Fibroblast of skin of left quadriceps (primary cell): ENCODE measurements around the gene TSC2.
A peak's percentile ranks its signal among the peaks of the same experiment; 100 is the strongest.
"Not testable (repeated sequence)": the region's sequence is repeated elsewhere in the genome, so short reads cannot be mapped to it uniquely, and the experiment has no call there.

Experiments
- DNase-seq, 2 experiments: peaks; one replicate each; pipeline ENCODE4 v3.0.0-alpha.2; 2013; ENCODE audit warnings: low read depth in 2 of 2

The TSC2 gene

DNA sequence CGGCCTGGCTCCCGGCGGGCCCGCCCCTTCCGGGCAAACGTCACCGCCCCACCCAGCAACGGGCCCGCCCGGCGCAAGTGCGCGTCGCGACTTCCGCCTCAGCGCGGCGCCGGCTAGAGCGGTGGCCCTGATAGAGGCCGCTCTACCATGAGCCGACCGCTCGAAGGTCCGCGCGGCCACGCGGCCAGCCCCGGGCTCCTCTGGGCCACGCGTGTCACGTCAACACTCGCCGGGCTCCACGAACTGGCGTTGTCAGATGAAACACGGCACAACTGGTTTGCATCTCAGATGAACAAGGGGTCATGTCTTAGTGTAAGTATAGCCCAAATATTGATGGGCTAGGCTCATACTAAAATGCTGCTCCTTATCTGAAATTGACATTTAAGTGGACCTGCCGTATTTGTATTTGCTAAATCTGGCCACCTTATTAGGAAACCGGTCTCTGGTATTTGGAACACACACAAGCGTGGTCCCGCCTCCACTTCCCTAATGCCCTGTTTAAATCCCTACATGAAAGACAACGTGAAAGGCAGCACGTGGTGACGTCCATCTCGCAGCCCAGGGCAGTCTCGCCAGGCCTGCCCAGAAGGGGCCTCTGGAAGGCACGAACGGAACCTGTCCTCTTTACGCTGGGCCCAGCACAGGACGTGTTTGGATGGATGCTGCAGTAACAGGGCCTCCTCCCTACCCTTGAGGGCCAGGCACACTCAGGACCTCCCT, 37.8 kb upstream of the TSC2 start, which contains the start of gene ZNF598:
TSS of gene ZNF598 (minus strand) at position 31 of the 720 bp plus-strand sequence.
- peak; percentile 66 to 72 for DNase-seq

DNA sequence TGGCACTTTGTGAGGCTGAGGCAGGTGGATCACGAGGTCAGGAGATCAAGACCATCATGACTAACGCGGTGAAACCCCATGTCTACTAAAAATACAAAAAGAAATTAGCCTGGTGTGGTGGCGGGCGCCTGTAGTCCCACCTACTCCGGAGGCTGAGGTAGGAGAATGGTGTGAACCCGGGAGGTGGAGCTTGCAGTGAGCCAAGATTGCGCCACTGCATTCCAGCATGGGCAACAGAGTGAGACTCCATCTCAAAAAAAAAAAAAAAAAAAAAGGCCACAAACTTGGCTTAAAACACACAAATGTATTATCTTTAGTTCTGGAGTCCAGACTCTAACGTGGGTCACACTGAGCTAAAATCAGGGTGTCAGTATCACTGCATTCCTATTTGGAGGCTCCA, 36.1 kb upstream of the TSC2 start:
- not testable (repeated sequence) for DNase-seq

DNA sequence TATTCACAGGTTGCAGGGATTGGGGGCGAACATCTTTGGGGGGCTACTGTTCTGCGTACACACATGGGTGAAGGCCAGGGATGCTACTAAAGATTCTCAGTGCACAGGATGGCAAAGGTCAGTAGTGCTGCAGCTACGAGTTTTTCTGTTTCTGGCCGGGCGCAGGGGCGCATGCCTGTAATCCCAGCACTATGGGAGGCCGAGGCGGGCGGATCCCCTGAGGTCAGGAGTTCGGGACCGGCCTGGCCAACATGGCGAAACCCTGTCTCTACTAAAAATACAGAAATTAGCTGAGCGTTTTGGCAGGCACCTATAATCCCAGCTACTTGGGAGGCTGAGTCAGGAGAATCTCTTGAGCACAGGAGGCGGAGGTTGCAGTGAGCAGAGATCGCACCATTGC, 34.3 kb upstream of the TSC2 start:
- DNase-seq = no peak

DNA sequence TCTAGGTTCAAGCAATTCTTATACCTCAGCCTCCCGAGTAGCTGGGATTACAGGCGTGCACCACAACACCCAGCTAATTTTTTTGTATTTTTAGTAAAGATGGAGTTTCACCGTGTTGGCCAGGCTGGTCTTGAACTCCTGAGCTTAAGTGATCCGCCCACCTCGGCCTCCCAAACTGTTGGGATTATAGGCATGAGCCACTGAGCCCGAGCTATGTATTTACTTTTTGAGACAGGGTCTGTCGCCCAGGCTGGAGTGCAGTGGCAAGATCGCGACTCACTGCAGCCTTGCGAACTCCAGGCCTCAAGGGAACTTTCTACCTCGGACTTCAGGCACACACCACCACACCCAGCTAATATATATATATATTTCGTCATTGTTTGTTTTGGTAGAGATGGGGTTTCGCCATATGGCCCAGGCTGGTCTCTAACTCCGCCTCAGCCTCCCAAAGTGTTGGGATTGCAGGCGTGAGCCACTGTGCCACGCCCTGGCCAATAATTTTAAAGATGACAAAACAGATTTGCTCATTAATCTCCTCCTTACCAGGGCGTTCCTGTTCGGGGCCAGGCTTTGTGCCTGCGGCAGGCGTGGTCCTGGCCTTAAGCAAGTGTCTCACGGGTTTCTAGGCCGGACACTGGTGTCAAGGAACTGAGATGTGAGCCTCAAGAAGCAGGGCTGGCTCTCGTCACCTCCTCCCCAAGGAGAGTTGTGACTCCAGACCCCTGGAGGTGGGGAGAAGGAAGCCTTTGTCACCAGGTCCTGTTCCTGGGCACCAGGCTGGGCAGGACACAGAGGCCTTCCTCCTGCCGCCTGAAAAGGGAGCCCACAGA, 32.5 kb upstream of the TSC2 start:
- no peak for DNase-seq

DNA sequence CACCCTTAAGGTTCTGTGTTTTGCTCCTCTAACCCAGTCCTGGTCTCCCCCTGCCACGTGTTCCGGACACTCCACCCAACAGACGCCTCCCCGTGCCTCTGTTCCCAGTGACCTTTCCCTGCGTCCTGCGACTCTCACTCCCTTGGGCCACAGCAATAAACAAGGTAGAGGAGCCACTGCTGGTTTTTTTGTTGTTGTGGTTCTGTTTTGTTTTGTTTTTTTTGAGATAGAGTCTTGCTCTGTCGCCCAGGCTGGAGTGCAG, 31.9 kb upstream of the TSC2 start:
- DNase-seq = no peak

DNA sequence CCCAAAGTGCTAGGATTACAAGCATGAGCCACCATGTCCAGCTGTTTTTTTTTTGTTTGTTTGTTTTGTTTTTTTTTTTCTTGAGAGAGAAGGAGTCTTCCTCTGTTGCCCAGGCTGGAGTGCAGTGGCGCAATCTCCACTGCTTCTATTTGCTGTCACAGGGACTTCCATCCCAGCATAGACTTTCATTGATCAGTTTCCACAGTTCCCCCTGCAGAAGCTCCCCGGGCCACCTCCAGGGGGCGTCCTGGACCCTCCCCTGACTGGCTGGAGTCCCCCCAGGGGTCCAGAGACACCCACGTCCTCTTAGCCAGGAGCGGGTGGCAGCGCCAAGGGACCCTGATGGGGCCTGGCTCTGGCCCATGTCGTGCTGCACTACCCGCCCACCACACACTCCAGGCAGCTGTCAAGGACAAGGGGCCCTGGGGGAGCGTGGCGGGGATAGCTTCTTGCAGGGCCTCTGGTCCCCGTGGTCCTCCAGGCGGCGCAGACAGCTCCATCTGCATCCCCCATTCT, 31.3 kb upstream of the TSC2 start:
- DNase-seq = no peak

DNA sequence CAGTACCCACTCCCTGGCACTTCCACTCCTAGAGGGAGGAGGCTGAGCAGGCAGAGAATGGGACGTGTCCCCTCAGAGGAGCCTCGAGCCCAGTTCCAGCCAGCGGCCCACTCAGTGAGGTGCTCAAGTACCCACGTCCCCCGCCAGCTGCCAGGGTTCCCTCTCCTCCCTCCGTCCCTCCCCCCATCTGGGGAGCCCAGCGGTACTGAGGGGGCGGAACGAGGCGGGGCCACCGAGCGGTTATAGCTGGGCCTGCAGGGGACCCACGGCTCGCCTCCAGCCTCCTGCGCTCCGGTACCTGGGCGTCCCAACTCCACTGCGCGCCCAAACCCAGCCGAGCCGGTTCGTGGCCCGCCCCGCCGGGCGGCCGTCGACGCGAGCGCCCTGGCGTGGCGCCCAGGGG, 28.3 kb upstream of the TSC2 start, which contains the start of gene NPW:
TSS of gene NPW (plus strand) at position 268 of the 403 bp plus-strand sequence.
- DNase-seq = no peak

DNA sequence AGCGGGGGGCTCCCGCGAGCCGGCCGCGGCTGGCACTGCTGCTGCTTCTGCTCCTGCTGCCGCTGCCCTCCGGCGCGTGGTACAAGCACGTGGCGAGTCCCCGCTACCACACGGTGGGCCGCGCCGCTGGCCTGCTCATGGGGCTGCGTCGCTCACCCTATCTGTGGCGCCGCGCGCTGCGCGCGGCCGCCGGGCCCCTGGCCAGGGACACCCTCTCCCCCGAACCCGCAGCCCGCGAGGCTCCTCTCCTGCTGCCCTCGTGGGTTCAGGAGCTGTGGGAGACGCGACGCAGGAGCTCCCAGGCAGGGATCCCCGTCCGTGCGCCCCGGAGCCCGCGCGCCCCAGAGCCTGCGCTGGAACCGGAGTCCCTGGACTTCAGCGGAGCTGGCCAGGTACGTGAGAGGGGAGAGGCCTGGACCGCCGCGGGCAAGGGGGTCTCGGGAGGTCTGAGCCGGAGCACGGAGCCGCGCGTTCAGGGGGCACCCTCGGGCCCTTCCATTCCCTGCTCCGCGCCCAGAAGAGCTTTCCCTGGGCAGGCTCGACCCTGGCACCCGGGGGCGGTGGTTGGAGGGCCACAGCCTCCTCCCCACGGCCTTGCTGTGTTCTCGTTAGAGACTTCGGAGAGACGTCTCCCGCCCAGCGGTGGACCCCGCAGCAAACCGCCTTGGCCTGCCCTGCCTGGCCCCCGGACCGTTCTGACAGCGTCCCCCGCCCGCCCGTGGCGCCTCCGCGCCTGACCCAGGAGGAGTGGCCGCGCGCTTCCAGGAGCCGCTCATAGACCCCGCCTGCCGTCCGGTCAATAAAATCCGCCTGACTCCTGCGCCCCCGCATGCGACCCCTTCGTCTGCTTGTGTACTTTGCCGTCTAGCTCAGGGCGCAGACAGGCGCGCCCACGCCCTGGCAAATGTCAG, 27.6 kb upstream of the TSC2 start:
- no peak for DNase-seq

DNA sequence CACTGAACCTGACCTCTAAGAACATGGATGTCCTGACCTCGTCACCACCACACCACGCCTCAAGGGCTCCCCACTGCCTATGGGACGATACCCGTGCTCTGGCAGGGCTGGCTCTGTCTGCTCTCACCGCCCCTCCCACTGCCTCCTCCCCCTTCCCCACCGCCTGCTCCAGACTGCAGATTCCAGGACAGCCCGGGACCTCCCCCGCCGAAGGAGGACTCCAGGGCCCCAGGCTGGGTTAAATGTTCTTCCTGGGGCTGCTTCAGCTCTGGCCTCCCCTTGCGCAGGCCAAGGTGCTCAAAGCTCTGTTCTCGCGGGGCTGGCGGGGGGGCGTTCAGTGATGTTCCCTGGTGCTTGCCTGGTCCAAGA, 25.1 kb upstream of the TSC2 start:
- no peak for DNase-seq

DNA sequence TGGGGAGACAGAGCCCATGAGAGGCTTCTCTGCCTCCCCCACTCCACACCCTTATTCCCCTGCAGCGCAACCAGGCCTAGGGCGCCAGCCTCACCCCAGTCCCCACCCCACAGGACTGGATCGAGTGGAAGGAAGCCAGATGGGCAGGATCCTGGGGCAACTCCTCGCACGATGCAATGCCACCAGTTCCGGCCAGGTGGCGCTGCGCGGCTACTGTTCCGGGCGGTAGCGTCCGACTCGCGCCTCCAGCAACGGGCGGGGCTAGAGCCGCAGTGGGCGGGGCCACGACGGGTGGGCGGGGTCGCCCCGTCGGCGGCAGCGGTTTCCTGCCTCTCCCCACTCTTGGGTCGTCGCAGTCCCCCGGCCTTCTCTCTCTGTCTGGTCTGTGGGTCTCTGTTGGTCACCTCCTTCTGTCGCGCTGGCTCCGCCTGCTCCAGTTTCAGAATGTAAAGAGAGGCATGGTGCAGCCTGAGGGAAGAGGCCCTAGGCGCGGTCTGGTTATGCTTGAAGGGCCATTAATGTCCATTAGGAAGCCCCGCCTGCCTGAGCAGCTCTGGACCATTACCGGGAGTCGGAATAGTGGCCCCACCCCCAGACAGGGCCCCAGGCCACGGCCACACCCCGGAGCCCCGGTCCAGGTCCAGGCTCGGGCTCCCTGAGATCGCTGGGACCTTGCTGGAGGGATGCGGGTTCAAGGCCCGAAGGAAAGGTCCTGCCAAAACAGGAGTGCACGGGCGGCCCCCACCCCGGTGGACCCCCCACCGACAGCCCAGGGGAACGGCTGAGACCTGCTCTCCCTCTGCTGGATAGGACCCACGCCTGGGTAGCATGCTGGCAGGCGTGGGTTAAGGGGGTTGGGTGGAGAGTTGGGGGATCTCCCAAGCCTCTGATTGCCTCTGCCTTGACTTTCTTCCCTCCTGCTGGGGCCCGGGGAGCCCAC, 24.4 kb upstream of the TSC2 start:
- DNase-seq = peak; percentile 58 to 61

DNA sequence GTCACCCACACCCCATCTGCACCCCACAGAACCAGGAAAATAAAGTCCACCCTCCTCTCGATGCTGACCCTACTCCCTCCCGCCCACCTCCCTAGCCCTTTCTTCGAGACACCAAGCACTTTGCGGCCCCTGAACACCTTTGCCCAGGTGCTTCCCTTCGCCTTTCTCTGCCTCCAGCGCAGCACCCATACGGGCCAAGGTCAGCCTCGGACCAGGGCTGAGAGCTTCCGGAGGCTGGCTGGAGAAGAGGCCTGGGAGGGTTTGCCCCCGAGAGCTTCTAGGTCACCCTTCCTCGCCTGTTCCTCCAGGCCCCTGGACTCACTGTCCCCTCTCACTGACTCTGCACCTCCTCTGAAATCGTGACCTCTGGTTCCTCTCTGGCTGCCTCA, 23.8 kb upstream of the TSC2 start:
- DNase-seq = no peak

DNA sequence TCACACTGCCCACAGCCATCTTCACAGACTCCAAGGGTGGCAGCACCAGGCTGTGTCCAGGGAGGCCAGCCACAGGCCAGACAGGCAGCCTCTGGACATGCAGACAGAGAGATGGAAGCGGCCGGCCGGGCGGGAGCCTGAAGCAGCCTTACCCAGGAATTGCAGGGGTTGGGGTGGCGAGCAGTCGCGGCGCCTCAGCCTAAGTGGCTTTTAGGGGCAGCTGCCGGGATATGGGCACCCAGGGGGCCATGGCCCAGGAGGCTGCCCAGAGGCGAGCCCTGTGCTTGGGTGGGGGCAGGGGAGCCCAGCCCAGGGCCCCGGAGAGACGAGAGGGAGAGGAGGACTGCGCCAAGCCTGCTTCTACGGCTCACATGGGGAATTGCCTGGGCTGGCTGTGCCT, 22.5 kb upstream of the TSC2 start:
- DNase-seq = no peak

DNA sequence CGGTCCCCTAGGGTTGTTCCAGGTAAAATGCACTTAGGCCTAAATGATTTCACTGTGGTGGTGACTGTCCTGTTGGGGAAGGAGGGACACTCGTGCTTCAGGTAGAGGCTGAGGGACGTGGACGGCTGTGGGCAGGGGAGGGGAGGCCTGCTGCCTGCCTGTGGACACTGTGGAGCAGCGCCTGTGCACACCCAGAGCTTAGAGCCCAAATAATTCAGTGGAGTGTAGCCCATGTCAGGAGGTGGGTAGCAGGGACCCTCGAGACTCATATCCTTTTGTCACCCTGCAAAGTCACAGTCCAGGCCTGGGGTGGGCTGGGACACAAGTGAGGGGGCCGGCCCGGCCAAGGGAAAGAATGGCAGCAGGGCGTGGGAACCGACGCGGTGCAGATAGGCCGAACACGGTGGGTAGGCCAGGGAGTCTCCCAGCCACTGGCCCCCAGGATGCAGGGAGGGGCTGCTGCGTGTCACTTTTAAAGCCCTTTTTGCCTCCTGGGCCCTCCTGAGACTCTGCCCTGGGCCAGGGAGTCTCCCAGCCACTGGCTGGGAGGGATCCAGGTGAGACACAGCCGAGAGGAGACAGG, 21.8 kb upstream of the TSC2 start:
- no peak for DNase-seq

DNA sequence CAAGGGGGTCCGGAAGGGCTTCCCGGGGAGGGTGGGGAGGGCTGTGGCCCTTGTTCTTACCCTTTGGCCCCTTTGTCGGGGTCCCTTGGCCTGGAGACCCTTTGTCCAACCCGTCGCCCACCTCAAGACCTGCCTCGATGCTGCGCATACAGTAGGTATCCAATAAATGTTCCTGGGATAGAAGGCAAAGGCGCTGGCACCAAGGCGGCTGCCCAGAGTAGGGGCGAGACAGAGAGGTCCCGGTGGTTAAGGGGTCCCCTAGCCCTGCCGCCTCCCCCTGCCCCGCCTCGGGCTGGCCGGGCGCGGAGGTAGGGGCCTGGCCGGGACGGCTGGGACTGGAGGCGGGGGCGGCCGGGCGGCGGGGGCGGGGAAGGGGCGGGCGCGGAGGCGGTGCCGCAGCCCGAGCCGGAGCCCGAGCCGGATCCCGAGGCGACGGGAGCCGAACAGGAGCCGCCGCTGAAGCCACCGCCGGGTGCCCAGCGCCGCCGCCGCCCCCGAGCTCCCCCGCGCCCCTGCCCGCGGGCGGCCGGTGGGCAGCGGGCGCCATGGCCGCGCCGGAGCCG, 21.2 kb upstream of the TSC2 start, which contains the start of gene NHERF2:
TSS of gene NHERF2 (plus strand) at position 442 of the 563 bp plus-strand sequence. CDS start at position 546, 104 bp downstream.
- DNase-seq = no peak

DNA sequence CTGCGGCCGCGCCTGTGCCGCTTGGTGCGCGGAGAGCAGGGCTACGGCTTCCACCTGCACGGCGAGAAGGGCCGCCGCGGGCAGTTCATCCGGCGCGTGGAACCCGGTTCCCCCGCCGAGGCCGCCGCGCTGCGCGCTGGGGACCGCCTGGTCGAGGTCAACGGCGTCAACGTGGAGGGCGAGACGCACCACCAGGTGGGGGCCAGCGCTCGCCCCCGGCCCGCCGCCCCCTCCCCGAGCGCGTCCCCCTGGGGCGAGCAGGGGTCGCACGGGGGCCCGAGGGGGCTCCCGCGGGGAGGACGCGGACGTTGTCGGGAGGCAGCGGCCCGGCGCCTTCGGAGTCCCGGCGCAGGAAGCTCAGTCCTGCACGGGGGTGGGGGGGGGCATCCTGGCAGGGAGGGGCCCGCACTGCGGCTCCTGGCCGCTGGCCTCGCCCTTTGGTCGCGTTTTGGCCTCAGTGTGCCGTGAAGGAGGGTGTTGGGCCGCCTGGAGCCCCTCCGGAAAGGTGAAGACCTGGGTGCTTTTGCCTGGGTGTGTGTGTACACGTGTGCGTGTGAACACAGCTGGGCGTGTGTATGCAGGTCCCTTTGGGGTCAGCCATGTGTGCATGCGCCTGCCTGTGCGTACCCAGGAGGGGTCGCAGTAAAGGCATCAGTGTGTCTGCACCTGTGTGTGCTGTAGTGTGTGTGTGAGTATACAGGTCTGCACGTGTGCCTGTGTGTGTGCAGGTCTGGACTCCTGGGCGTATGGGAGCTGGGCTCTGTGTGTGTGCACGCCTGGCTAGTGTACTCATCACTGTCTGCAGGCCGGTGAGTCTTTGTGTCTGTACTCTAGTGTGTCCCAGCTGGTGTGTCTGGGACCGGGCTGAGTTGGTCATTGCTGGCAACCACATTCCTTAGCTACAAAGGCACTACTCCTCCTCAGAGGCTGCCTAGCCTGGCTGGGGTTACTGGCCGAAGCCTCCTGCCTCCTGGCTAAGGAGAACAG, 20.5 kb upstream of the TSC2 start:
- no peak for DNase-seq

DNA sequence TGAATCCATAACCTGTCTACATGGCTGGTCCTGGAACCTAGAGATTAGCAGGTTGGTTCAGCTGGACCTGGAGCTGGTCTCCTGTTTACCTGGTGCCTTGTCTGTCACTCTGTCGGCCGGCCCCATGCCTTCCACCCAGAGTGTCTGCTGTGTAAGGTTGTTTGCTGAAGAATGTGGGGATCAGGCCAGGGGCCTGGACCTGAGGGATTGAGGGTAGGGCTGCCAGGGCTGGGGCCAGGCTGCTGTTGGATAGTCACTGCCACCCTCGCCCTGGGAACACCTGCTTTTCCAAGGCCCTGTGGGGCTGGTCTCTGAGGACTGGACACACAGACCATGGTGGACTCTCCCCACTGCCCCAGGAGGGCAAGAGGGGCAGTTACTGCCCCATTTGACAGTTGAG, 19.6 kb upstream of the TSC2 start:
- no peak for DNase-seq

DNA sequence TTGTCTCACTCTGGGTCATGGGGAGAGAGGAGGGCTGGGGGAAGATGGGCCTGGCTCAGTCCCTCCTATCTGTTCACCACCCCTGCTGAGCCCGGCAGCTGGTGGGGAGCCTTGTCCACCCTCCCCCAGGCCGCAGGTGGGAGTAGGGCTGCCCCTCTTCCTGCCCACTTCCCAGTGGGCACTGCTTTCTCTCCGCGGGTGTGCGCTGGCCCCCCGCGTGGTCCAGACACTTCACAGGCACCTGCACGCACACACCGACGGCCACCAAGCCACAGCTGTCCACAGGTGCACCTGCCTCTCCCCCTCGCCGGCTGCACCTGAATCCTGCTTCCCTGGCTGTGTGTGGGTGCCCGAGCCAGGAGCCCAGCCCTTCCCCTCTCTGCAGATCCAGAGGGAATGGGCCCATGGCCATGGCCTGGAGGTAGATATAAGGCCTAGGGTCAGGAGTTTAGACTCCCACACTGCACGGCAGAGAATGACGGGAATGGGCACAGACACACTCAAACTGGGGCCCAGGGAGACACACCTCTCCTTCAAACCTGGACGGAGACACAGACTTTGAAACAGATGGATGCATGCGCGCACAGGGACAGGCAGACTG, 19.1 kb upstream of the TSC2 start:
- DNase-seq = no peak

DNA sequence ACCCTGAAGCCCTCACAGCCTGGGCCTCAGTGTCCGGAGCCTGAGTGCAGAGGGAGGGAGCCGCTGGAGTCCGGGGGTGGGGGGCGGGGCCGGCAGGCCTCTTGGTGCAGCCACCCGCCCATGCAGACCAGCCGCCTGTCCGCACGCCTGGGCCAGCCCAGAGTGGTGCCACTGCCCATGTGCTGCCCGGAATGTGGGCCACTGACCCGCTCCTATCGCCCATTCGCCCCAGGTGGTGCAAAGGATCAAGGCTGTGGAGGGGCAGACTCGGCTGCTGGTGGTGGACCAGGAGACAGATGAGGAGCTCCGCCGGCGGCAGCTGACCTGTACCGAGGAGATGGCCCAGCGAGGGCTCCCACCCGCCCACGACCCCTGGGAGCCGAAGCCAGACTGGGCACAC, 18.4 kb upstream of the TSC2 start:
- DNase-seq = no peak

DNA sequence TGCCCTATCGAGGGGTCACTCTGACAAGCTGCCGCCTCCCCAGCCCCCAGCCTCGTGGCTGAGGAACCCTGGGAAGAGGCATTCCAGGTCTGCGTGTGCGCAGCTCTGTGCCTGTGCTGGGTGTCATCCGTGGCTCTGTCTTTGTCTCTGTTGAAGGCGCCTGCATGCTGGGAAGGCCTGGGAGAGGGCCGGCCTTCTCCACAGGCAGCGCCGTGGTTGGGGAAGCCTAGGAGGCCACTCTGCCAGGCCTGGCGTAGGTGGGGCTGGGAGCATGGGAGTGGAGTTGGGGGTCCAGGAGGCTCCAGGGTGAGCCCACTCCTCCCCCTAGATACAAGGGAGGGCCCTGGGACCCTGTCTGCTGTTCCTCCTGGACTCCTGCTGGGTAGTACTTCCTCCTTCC, 17.7 kb upstream of the TSC2 start:
- DNase-seq = no peak
